CD4-positive, alpha-beta T cell (primary cell): ENCODE measurements around the gene EIF4H. TPM values are rescaled to one million over a fixed set of nuclear protein-coding genes. Genes with fewer than 3 reads are reported as not detected.

Experiments
- ATAC-seq: fragments of 200-7000 bp; cut with Tn5 transposase; one replicate; pipeline ENCODE4 v1.10.0; 2022; ENCODE audit warnings: mild to moderate bottlenecking; ENCODE audit not compliant: poor library complexity
- CTCF ChIA-PET: fragments of 350-600 bp; sonication (Branson Sonifier 250); formaldehyde crosslinking; loops from one replicate; lab custom pipeline; 2021; ENCODE audit warnings: antibody characterized with exemption, inconsistent platforms; lab: Charles Lee
- POLR2A ChIA-PET: fragments of 350-600 bp; sonication (Branson Sonifier 250); formaldehyde crosslinking; loops from one replicate; lab custom pipeline; 2021; ENCODE audit warnings: antibody characterized with exemption, inconsistent platforms; lab: Charles Lee
- DNase-seq, 14 experiments: peaks; one replicate each; pipeline ENCODE4 v3.0.0-alpha.2; 2013 to 2020; ENCODE audit warnings: mixed read lengths in 2 of 14
- H3K27ac ChIP-seq, 2 donors: one replicate each; pipeline versions ENCODE4 v1.5.1 to v1.7.0; 2013; ENCODE audit warnings: low read length in 2 of 2, low read depth in 1 of 2, mild to moderate bottlenecking in 1 of 2
- H3K27me3 ChIP-seq, 2 experiments: 1 replicate in 1 of 2; 2 replicates in 1 of 2; pipeline versions ENCODE4 v1.6.1 to v1.7.0; 2013; ENCODE audit warnings: low read length in 2 of 2, control low read depth in 1 of 2, mild to moderate bottlenecking in 1 of 2, moderate library complexity in 1 of 2; ENCODE audit not compliant: insufficient read depth in 2 of 2, control insufficient read depth in 1 of 2
- H3K36me3 ChIP-seq: one replicate; pipeline ENCODE4 v1.6.1; 2013; ENCODE audit warnings: low read length, control low read depth; ENCODE audit not compliant: insufficient read depth
- H3K4me1 ChIP-seq: one replicate; pipeline ENCODE4 v1.6.1; 2013; ENCODE audit warnings: low read length, control low read depth; ENCODE audit not compliant: insufficient read depth
- H3K4me3 ChIP-seq: one replicate; pipeline ENCODE4 v1.5.1; 2013; ENCODE audit warnings: mild to moderate bottlenecking, low read length, moderate library complexity
- H3K9me3 ChIP-seq, 2 experiments: 1 replicate in 1 of 2; 2 replicates in 1 of 2; pipeline versions ENCODE4 v1.6.1 to v1.7.0; 2013; ENCODE audit warnings: low read length in 2 of 2, mild to moderate bottlenecking in 2 of 2, control low read depth in 1 of 2, moderate library complexity in 1 of 2; ENCODE audit not compliant: control insufficient read depth in 1 of 2, insufficient read depth in 1 of 2
- H3K27ac Mint-ChIP-seq: one replicate; pipeline ENCODE4 v1.8.0; 2020; ENCODE audit warnings: mixed read lengths
- H3K27me3 Mint-ChIP-seq: one replicate; pipeline ENCODE4 v1.8.0; 2021; ENCODE audit warnings: mixed read lengths
- H3K36me3 Mint-ChIP-seq: one replicate; pipeline ENCODE4 v1.8.0; 2021; ENCODE audit warnings: low read depth, mixed read lengths
- H3K4me1 Mint-ChIP-seq: one replicate; pipeline ENCODE4 v1.8.0; 2021; ENCODE audit warnings: low read depth, mixed read lengths
- H3K4me3 Mint-ChIP-seq: one replicate; pipeline ENCODE4 v1.8.0; 2020; ENCODE audit warnings: mild to moderate bottlenecking, mixed read lengths
- H3K9me3 Mint-ChIP-seq: one replicate; pipeline ENCODE4 v1.8.0; 2020; ENCODE audit warnings: mixed read lengths
- intact Hi-C, 2 experiments: fragments of 100-400 bp; cut with DNase I in 1 of 2; cut with micrococcal nuclease in 1 of 2; formaldehyde crosslinking; loops; one replicate each; pipeline versions ENCODE4 v1.15.1 to v1.9.0; 2023 to 2025; cut with DNase I, micrococcal nuclease
- total RNA-seq, 174 experiments: library from RNA in 2 of 174; stranded (reverse) in 2 of 174; gene quantifications; one replicate each; pipeline ENCODE4 v1.2.3 and lab custom pipeline; 2021 to 2026
- TF ChIP-seq, protein P1 (sequence below): fragments of 200-600 bp; IDR thresholded peaks from one replicate; pipeline ENCODE4 v1.8.0; 2022; ENCODE audit warnings: antibody characterized with exemption, mild to moderate bottlenecking

The EIF4H gene
- total RNA-seq, 2 experiments from 2014 or later, result 311 to 316 TPM

- Mint-ChIP-seq H3K36me3 (peaks cover 52% of the 10 kb centered on the region), H3K27me3 (no peaks in the 10 kb centered on the region), H3K4me3 (no peak overlapping the region), H3K27ac (peak overlapping the region; percentile 8), H3K4me1 (peaks cover 4% of the 10 kb centered on the region), H3K9me3 (no peaks in the 10 kb centered on the region)
- H3K4me3 ChIP-seq, result no peak overlapping the region
- peaks cover 40% of the 10 kb centered on the region for H3K36me3 ChIP-seq
- intact Hi-C loops, result no loop called here
- H3K9me3 ChIP-seq, result no peaks in the 10 kb centered on the region
- DNase-seq, result no peak
- H3K27me3 ChIP-seq, result no peaks in the 10 kb centered on the region
- H3K27ac ChIP-seq, result no peak overlapping the region
- POLR2A ChIA-PET, result no interaction called here
- TF ChIP-seq, protein P1, sequence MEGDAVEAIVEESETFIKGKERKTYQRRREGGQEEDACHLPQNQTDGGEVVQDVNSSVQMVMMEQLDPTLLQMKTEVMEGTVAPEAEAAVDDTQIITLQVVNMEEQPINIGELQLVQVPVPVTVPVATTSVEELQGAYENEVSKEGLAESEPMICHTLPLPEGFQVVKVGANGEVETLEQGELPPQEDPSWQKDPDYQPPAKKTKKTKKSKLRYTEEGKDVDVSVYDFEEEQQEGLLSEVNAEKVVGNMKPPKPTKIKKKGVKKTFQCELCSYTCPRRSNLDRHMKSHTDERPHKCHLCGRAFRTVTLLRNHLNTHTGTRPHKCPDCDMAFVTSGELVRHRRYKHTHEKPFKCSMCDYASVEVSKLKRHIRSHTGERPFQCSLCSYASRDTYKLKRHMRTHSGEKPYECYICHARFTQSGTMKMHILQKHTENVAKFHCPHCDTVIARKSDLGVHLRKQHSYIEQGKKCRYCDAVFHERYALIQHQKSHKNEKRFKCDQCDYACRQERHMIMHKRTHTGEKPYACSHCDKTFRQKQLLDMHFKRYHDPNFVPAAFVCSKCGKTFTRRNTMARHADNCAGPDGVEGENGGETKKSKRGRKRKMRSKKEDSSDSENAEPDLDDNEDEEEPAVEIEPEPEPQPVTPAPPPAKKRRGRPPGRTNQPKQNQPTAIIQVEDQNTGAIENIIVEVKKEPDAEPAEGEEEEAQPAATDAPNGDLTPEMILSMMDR, result no peak
- CTCF ChIA-PET, result interaction anchor here (0.6 to 1.8 kb wide), 4 partner anchors 9 to 204 kb away, joined by 3 to 10 read pairs (median 4); no protein-coding TSS in a partner anchor
- ATAC-seq, result peak; percentile 30
- no peaks in the 10 kb centered on the region for H3K4me1 ChIP-seq
These were observed 23.4 kb downstream of the EIF4H start for GRCh38 chr7:74197449-74198124.

- Histone ChIP-seq H3K27me3 (no peaks in the 10 kb centered on the region), H3K4me1 (peaks cover 7% of the 10 kb centered on the region), H3K36me3 (peaks cover 19% of the 10 kb centered on the region), H3K9me3 (no peaks in the 10 kb centered on the region), H3K27ac (no peak overlapping the region), H3K4me3 (no peak overlapping the region)
- Mint-ChIP-seq H3K27ac (no peak overlapping the region), H3K4me1 (peaks cover 11% of the 10 kb centered on the region), H3K27me3 (no peaks in the 10 kb centered on the region), H3K4me3 (no peak overlapping the region), H3K36me3 (peaks cover 30% of the 10 kb centered on the region), H3K9me3 (no peaks in the 10 kb centered on the region)
- TF ChIP-seq, protein P1, result no peak
- CTCF ChIA-PET, result no interaction called here
- DNase-seq (no peak), ATAC-seq (no peak)
- POLR2A ChIA-PET, result no interaction called here
- intact Hi-C loops, result loop anchor here in 1 of 2 experiments (10.0 kb wide), 1 partner anchor 75 kb away; no protein-coding TSS in a partner anchor
These were observed 25.6 kb downstream of the EIF4H start for GRCh38 chr7:74199551-74200355.

DNA sequence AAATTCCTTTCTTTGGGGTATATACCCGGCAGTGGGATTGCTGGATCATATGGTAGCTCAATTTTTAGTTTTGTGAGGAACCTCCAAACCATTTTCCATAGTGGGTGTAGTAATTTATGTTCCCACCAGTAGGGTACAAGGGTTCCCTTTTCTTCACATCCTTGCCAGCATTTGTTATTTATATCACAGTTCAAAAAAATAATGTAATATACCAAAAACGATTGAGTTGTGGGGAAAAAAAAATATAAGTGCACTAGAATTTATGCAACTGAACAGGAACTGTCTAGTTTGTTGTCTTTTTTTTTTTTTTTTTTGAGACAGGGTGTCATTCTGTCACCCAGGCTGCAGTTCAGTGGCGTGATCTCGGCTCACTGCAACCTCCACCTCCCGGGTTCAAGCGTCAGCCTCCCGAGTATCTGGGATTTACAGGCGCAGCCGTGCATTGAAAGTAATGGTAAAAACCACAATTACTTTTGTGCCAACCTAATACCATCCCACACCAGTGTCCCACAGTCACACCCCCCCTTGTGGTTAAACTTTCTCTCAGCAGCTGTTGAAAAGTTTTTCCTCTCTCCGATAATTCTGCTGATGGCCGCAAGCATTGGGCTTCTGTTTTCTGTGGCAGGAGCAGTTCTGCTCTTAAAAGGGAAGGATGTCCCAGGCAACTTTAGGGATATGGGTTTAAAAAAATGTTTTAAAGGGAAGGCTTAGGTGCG is 28.8 kb downstream of the EIF4H start:
- peaks cover 17% of the 10 kb centered on the region for H3K4me1 ChIP-seq
- intact Hi-C loops, result loop anchor here in 1 of 2 experiments (10.0 kb wide), 1 partner anchor 72 kb away; no protein-coding TSS in a partner anchor
- peaks cover 4% of the 10 kb centered on the region for H3K36me3 Mint-ChIP-seq
- peaks cover 8% of the 10 kb centered on the region for H3K4me1 Mint-ChIP-seq
- POLR2A ChIA-PET, result no interaction called here
- TF ChIP-seq, protein P1, result peak; percentile 32
- CTCF ChIA-PET, result interaction anchor here (1.0 kb wide), 1 partner anchor 135 kb away, joined by 4 read pairs; no protein-coding TSS in a partner anchor
- peak in 4 of 14 experiments; percentile 25 to 61 (median 50) for DNase-seq
- H3K4me3 Mint-ChIP-seq, result no peak overlapping the region
- no peak overlapping the region for H3K4me3 ChIP-seq
- H3K27ac ChIP-seq, result no peak overlapping the region
- no peak overlapping the region for H3K27ac Mint-ChIP-seq
- H3K27me3 ChIP-seq, result no peaks in the 10 kb centered on the region
- H3K9me3 ChIP-seq, result no peaks in the 10 kb centered on the region
- H3K9me3 Mint-ChIP-seq, result no peaks in the 10 kb centered on the region
- no peak for ATAC-seq
- no peaks in the 10 kb centered on the region for H3K36me3 ChIP-seq
- H3K27me3 Mint-ChIP-seq, result no peaks in the 10 kb centered on the region
